ENCODE results near the gene LRMDA.

GRCh38 chr10:76268530-76268929 is 837.1 kb downstream of the LRMDA start:
- no peak for TF ChIP-seq EZH2 (IDR thresholded peaks at IDR 0.05; ENCODE audit: borderline replicate concordance, insufficient read depth, low read depth, low read length, poor library complexity, severe bottlenecking)
- TF ChIP-seq CTCF (IDR thresholded peaks at IDR 0.05), result no peak
